ENCODE data around the gene SHB. TPM values are rescaled to one million over a fixed set of nuclear protein-coding genes. Genes with fewer than 3 reads are reported as not detected.

The SHB gene
- total and polyA plus RNA-seq, 2 of the 8 experiments (the other 6 are each of a cell fraction or from before 2014, with no cell fraction given) = 4.1 to 12.6 TPM

GRCh38 chr9:38103340-38103739 lies 34.3 kb upstream of the SHB start (continued):
- TF ChIP-seq RXRA (IDR thresholded peaks at IDR 0.05; ENCODE audit: insufficient read depth, low read depth, low read length) (no peak), USF2 (IDR thresholded peaks at IDR 0.05; ENCODE audit: low read length) (no peak), TCF12 (IDR thresholded peaks at IDR 0.05; ENCODE audit: low read depth, low read length) (no peak), RFX5 (IDR thresholded peaks at IDR 0.05; ENCODE audit: borderline replicate concordance, low read depth, low read length) (no peak)
